DND-41 (cell line): ENCODE measurements around the gene SELENBP1.
A peak's percentile ranks its signal among the peaks of the same experiment; 100 is the strongest.

Source experiments
- ATAC-seq: fragments of 200-7000 bp; cut with Tn5 transposase; 3 replicates; pipeline ENCODE4 v1.9.1; 2021; ENCODE audit warnings: low read depth; ENCODE audit not compliant: insufficient read depth
- DNase-seq: peaks from one replicate; pipeline ENCODE4 v3.0.0-alpha.2; 2020
- H2AFZ ChIP-seq: 2 replicates; pipeline ENCODE4 v1.6.0; 2012; ENCODE audit warnings: low read depth, low read length
- H3K27ac ChIP-seq: 2 replicates; pipeline ENCODE4 v1.5.1; 2012; ENCODE audit warnings: low read length, inconsistent platforms
- H3K27me3 ChIP-seq: fragments of 200-600 bp; sonication (generic); 2 replicates; pipeline ENCODE4 v1.6.0; 2012; ENCODE audit warnings: low read length, mild to moderate bottlenecking, inconsistent platforms; ENCODE audit not compliant: insufficient read depth, poor library complexity
- H3K36me3 ChIP-seq: 2 replicates; pipeline ENCODE4 v1.5.1; 2012; ENCODE audit warnings: low read length, inconsistent platforms; ENCODE audit not compliant: insufficient read depth
- H3K4me1 ChIP-seq: 2 replicates; pipeline ENCODE4 v1.5.1; 2012; ENCODE audit warnings: mild to moderate bottlenecking, low read length; ENCODE audit not compliant: insufficient read depth
- H3K4me2 ChIP-seq: 2 replicates; pipeline ENCODE4 v1.6.0; 2012; ENCODE audit warnings: mild to moderate bottlenecking, moderate library complexity, low read length, inconsistent platforms; ENCODE audit not compliant: insufficient read depth
- H3K4me3 ChIP-seq, 2 experiments: fragments of 200-600 bp in 1 of 2; shearing (Covaris generic) in 1 of 2; 2 replicates each; pipeline ENCODE4 v1.5.1; 2012 to 2016; ENCODE audit warnings: inconsistent platforms in 2 of 2, low read length in 2 of 2, mild to moderate bottlenecking in 2 of 2, low read depth in 1 of 2, moderate library complexity in 1 of 2
- H3K79me2 ChIP-seq: 2 replicates; pipeline ENCODE4 v1.6.0; 2012; ENCODE audit warnings: low read length, inconsistent platforms; ENCODE audit not compliant: insufficient read depth
- H3K9ac ChIP-seq: 2 replicates; pipeline ENCODE4 v1.6.0; 2012; ENCODE audit warnings: low read depth, mild to moderate bottlenecking, inconsistent platforms, low read length, moderate library complexity
- H3K9me3 ChIP-seq: 2 replicates; pipeline ENCODE4 v1.5.1; 2012; ENCODE audit warnings: low read length, moderate library complexity, mild to moderate bottlenecking, inconsistent platforms; ENCODE audit not compliant: insufficient read depth, severe bottlenecking
- H4K20me1 ChIP-seq: 2 replicates; pipeline ENCODE4 v1.6.0; 2012; ENCODE audit warnings: low read length; ENCODE audit not compliant: insufficient read depth
- EZH2 ChIP-seq: IDR thresholded peaks from 3 replicates; pipeline ENCODE4 v1.6.1; 2012; ENCODE audit warnings: borderline replicate concordance, low read depth, mild to moderate bottlenecking, moderate library complexity, low read length, inconsistent platforms; ENCODE audit not compliant: severe bottlenecking
- TF ChIP-seq, protein P1 (sequence below): IDR thresholded peaks from 2 replicates; pipeline ENCODE4 v1.5.1; 2012; ENCODE audit warnings: borderline replicate concordance, low read length, moderate library complexity, mild to moderate bottlenecking; ENCODE audit not compliant: poor library complexity, severe bottlenecking; ENCODE audit errors: extremely low read depth

The SELENBP1 gene

DNA sequence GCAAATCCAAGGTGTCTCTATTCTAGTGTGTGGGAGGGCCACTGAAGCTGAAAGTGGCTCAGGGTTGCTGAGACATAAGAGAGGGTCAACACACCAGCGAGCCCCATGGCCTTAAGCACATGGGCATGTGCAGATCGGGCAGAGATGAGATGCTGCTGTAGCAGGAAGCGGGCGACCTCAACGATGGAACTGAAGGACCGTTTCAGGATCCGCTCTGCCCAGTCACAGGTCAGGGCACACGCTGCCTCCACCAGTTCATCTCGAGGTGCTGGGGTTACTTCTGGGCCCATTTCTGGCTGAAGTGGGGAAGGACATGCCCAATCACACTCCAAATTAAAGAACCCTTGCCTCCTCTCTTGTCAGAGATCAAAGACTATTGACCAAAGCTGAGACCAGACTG lies 28.9 kb downstream of the SELENBP1 start:
- ATAC-seq, result no peak
- no peak for DNase-seq
- H3K4me1 ChIP-seq, result peaks cover 36% of the 10 kb centered on the region
- H3K27ac ChIP-seq, result no peak overlapping the region
- no peak overlapping the region for H3K4me2 ChIP-seq
- H3K4me3 ChIP-seq, result no peak overlapping the region
- H3K27me3 ChIP-seq, result no peaks in the 10 kb centered on the region
- peaks cover 16% of the 10 kb centered on the region for H3K79me2 ChIP-seq
- no peak overlapping the region for H2AFZ ChIP-seq
- H3K9ac ChIP-seq, result no peak overlapping the region
- TF ChIP-seq, protein P1, sequence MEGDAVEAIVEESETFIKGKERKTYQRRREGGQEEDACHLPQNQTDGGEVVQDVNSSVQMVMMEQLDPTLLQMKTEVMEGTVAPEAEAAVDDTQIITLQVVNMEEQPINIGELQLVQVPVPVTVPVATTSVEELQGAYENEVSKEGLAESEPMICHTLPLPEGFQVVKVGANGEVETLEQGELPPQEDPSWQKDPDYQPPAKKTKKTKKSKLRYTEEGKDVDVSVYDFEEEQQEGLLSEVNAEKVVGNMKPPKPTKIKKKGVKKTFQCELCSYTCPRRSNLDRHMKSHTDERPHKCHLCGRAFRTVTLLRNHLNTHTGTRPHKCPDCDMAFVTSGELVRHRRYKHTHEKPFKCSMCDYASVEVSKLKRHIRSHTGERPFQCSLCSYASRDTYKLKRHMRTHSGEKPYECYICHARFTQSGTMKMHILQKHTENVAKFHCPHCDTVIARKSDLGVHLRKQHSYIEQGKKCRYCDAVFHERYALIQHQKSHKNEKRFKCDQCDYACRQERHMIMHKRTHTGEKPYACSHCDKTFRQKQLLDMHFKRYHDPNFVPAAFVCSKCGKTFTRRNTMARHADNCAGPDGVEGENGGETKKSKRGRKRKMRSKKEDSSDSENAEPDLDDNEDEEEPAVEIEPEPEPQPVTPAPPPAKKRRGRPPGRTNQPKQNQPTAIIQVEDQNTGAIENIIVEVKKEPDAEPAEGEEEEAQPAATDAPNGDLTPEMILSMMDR, result no peak
- H3K9me3 ChIP-seq, result no peaks in the 10 kb centered on the region
- peaks cover 44% of the 10 kb centered on the region for H3K36me3 ChIP-seq
- 0 out of 2 replicates have a peak, but pooled peaks cover 3% of the 10 kb centered on the region for H4K20me1 ChIP-seq

DNA sequence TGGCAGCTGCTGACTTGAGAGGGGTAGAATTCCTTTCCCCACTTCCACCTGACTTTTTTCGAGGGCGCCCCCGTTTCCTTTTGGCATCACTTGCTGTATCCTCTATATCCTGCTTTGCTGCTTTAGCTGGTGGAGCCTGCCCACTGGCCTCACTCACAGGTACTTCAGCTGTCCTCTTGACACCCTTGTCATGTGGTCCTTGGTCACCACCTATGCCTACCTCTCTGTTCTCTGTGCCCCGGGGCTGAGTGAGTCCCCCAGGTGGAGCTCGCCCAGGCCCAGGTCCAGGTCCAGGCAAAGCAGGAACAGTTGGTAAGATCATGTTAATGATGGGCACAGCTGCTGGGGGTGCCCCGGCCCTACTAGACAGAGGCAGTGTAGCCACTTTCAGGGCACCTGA lies 29.9 kb downstream of the SELENBP1 start:
- Histone ChIP-seq H3K9ac (no peak overlapping the region), H3K79me2 (peaks cover 16% of the 10 kb centered on the region), H3K4me2 (no peak overlapping the region), H3K4me1 (peaks cover 29% of the 10 kb centered on the region), H3K4me3 (no peak overlapping the region), H3K27ac (no peak overlapping the region), H2AFZ (no peak overlapping the region), H3K27me3 (no peaks in the 10 kb centered on the region), H4K20me1 (0 out of 2 replicates have a peak, but pooled peaks cover 3% of the 10 kb centered on the region), H3K9me3 (no peaks in the 10 kb centered on the region), H3K36me3 (peaks cover 44% of the 10 kb centered on the region)
- ATAC-seq, result no peak
- no peak for DNase-seq
- TF ChIP-seq, protein P1, result no peak
- TF ChIP-seq EZH2, result no peak

DNA sequence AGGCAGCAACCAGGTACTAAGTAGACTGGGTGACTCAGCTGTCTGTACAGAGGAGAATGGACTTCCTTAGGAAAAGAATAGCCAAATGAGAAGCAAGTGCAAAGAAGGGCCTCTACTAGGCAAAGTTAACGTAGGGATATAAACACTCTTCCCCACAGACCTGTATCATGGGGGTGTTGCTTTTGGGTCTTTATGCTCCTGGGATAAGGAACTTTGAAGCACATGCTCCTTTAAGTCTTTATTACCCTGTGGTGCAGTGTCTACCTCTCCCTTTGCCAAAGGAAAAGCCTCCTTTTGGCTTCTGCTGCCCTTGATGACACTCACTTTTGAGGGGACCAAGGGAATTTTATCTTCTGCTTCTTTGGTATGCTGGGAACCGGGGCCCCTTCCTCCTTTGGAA lies 30.5 kb downstream of the SELENBP1 start:
- TF ChIP-seq, protein P1, result no peak
- no peak for TF ChIP-seq EZH2
- Histone ChIP-seq H4K20me1 (0 out of 2 replicates have a peak, but pooled peaks cover 3% of the 10 kb centered on the region), H3K36me3 (peaks cover 44% of the 10 kb centered on the region), H3K9ac (no peak overlapping the region), H2AFZ (no peak overlapping the region), H3K27me3 (no peaks in the 10 kb centered on the region), H3K9me3 (no peaks in the 10 kb centered on the region), H3K27ac (no peak overlapping the region), H3K4me1 (peaks cover 27% of the 10 kb centered on the region), H3K4me3 (no peak overlapping the region), H3K79me2 (peaks cover 16% of the 10 kb centered on the region), H3K4me2 (no peak overlapping the region)
- ATAC-seq (no peak), DNase-seq (no peak)

DNA sequence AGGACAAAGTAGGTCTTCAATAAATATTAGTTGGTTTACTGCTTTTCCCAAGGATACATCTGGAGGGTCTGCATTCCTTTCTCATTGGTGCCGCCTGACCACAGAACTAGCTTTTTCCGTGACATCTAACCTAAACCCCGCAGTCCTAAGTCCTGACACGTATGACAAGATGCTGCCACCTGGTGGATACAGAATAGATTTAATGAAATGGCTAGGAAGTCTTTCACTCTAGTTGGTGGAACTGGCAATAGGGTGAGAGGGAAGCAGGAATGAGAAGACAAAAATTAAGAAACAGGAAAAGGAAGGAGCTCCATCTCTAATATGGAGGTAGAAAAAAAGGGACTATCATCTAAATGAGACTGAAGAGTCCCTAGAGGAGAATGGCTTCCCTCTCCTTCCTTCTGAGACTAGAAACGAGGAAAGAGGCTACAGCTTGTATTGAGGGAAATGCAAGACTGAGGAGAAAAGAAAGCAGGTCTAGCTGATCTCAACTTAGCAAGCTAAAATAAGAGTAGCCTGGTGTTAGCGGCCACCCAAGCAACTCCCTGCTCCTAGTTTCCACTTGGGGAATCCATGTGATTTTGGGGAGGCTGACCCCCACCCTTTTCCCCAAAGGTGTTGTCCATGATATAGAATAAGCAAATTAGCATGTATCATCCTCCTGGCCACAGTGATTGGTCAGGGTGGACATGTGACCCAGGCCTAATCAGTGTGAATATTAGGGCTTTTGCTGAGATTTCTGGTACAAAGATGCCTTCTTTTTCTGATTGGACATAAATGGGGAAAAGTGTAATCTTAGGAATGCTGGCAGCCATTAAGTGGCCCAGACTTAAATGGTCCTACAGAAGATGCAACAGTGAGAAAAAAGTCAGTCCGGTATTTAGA lies 31.4 kb downstream of the SELENBP1 start:
- TF ChIP-seq EZH2, result no peak
- TF ChIP-seq, protein P1, result peak; percentile 86
- ATAC-seq (peak; percentile 93), DNase-seq (peak; percentile 56)
- H3K79me2 ChIP-seq, result peaks cover 10% of the 10 kb centered on the region
- peaks cover 23% of the 10 kb centered on the region for H3K4me1 ChIP-seq
- H3K9me3 ChIP-seq, result no peaks in the 10 kb centered on the region
- H4K20me1 ChIP-seq, result 0 out of 2 replicates have a peak, but pooled peaks cover 3% of the 10 kb centered on the region
- no peaks in the 10 kb centered on the region for H3K27me3 ChIP-seq
- no peak overlapping the region for H3K9ac ChIP-seq
- H3K27ac ChIP-seq, result no peak overlapping the region
- H2AFZ ChIP-seq, result no peak overlapping the region
- no peak overlapping the region for H3K4me2 ChIP-seq
- no peak overlapping the region for H3K4me3 ChIP-seq
- peaks cover 44% of the 10 kb centered on the region for H3K36me3 ChIP-seq
